PC-3 (cell line): ENCODE results near the gene AK8. TPM values are rescaled to one million over a fixed set of nuclear protein-coding genes. Genes with fewer than 3 reads are reported as not detected.
A peak's percentile ranks its signal among the peaks of the same experiment; 100 is the strongest.

ENCODE experiments used
- ATAC-seq: fragments of 200-7000 bp; cut with Tn5 transposase; 2 replicates; pipeline ENCODE4 v1.9.1; 2020; ENCODE audit warnings: mild to moderate bottlenecking, moderate library complexity
- BruUV-seq: library from RNA; stranded (reverse); fragments of 400-500 nt; replicated peaks from 2 replicates; lab custom pipeline; 2021; lab: Mats Ljungman, UMichigan
- CTCF ChIA-PET: fragments of 300-600 bp; sonication (Branson Sonifier 250); formaldehyde crosslinking; loops from one replicate; lab custom pipeline; 2022; ENCODE audit warnings: antibody characterized with exemption; lab: Charles Lee
- POLR2A ChIA-PET: fragments of 300-600 bp; sonication (Branson Sonifier 250); formaldehyde crosslinking; loops from one replicate; lab custom pipeline; 2022; ENCODE audit warnings: antibody characterized with exemption; ENCODE audit not compliant: unreplicated experiment; lab: Charles Lee
- DNase-seq: peaks from one replicate; pipeline ENCODE4 v3.0.0-alpha.2; 2015
- H2AFZ ChIP-seq: fragments of 300-600 bp; sonication (generic); 2 replicates; pipeline ENCODE4 v1.6.0; 2016; ENCODE audit warnings: antibody characterized with exemption, low read length
- H3F3A ChIP-seq: fragments of 300-600 bp; sonication (generic); one replicate; pipeline ENCODE4 v1.6.0; 2017; ENCODE audit warnings: antibody characterized with exemption, low read length, control low read depth, mild to moderate bottlenecking; ENCODE audit not compliant: unreplicated experiment
- H3K27ac ChIP-seq: fragments of 300-600 bp; sonication (generic); 2 replicates; pipeline ENCODE4 v1.5.1; 2016; ENCODE audit warnings: mild to moderate bottlenecking, low read length
- H3K27me3 ChIP-seq: fragments of 300-600 bp; sonication (generic); 2 replicates; pipeline ENCODE4 v1.6.1; 2016; ENCODE audit warnings: low read length, mixed read lengths
- H3K36me3 ChIP-seq: fragments of 300-600 bp; sonication (generic); 2 replicates; pipeline ENCODE4 v1.6.1; 2016; ENCODE audit warnings: low read depth, mixed run types, low read length, mixed read lengths
- H3K4me1 ChIP-seq: fragments of 300-600 bp; sonication (generic); 2 replicates; pipeline ENCODE4 v1.5.1; 2016; ENCODE audit warnings: low read length; ENCODE audit not compliant: insufficient read depth
- H3K4me2 ChIP-seq: fragments of 300-600 bp; sonication (generic); 2 replicates; pipeline ENCODE4 v1.6.0; 2016; ENCODE audit warnings: low read length
- H3K4me3 ChIP-seq: fragments of 300-600 bp; sonication (generic); 2 replicates; pipeline ENCODE4 v1.5.1; 2016; ENCODE audit warnings: mild to moderate bottlenecking, low read length, mixed read lengths
- H3K79me2 ChIP-seq: fragments of 300-600 bp; sonication (generic); 2 replicates; pipeline ENCODE4 v1.6.1; 2017; ENCODE audit warnings: low read length, mixed read lengths
- H3K9ac ChIP-seq: fragments of 300-600 bp; sonication (generic); 2 replicates; pipeline ENCODE4 v1.6.0; 2016; ENCODE audit warnings: mild to moderate bottlenecking, low read length
- H3K9me2 ChIP-seq: fragments of 300-600 bp; sonication (generic); replicated peaks from 2 replicates; pipeline ENCODE4 v1.6.1; 2016; ENCODE audit warnings: mixed run types, low read length, mixed read lengths
- H3K9me3 ChIP-seq: fragments of 300-600 bp; sonication (generic); 2 replicates; pipeline ENCODE4 v1.6.1; 2016; ENCODE audit warnings: low read length, mixed read lengths
- H4K20me1 ChIP-seq: fragments of 300-600 bp; sonication (generic); 2 replicates; pipeline ENCODE4 v1.6.1; 2016; ENCODE audit warnings: low read length, mixed read lengths
- EZH2 ChIP-seq: fragments of 300-600 bp; sonication (generic); IDR thresholded peaks from one replicate; pipeline ENCODE4 v1.6.1; 2017; ENCODE audit warnings: antibody characterized with exemption, mild to moderate bottlenecking, low read length; ENCODE audit not compliant: unreplicated experiment
- EZH2phosphoT487 ChIP-seq: fragments of 300-600 bp; sonication (generic); IDR thresholded peaks from 2 replicates; pipeline ENCODE4 v1.6.1; 2018; ENCODE audit warnings: mild to moderate bottlenecking, antibody characterized with exemption, low read length, borderline replicate concordance
- intact Hi-C: fragments of 100-400 bp; cut with micrococcal nuclease; formaldehyde crosslinking; loops from 2 replicates; pipeline ENCODE4 v1.9.0; 2023
- total RNA-seq: library from RNA; depleted of rRNA; stranded (reverse); fragments of >200 nt; gene quantifications from 2 replicates; pipeline ENCODE4 v1.2.3, GENCODE V29; 2014
- TF ChIP-seq, protein P1 (sequence below): fragments of 300-600 bp; sonication (generic); conservative IDR thresholded peaks from 2 replicates; pipeline ENCODE4 v1.5.1; 2017; ENCODE audit warnings: antibody characterized with exemption, low read depth, mild to moderate bottlenecking, low read length

Gene AK8
- total RNA-seq, 1 experiment from 2014 or later: 0.55 TPM

DNA sequence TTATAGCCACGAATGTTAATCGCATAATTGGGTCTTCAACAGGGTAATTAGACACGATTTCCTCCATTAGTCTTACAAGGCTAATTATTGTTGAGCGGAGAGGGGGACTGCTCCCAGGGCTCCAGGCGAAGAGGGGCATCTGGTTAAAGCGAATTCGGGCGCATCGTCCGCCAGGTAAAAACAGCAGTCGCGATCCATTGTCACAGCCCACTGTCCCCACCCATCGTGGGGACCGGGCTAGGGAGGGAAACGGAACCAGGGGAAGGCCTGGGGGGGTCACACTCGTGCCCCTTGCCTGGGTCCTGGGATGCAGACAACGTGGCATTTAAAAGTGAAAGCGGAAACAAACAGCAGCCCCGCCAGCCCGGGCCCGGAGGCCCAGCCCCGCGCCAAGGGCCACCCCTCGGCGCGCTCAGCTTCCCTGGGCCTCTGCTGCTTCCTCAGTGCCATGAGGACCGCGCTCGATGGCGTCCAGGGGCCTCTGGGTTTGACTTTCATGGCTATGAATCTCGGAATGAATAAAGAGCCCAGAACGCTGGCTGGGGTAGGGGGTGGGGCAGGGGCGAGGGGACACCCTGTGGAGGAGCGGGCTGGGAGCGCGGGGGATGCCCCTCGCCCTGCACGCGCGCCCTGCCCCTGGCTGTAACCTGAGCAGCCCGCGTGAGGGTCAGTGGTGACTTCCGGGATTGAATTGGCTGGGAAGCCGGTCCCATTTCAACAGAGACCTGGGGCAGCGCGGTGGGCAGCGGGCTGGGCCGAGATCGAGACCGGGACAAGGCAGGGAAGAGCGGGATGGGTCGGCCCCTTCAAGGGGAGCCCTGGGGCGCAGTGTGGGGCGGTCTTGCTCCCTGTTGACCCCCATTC is 107.9 kb downstream of the AK8 start:
- H3K27ac ChIP-seq: no peak overlapping the region
- no peaks in the 10 kb centered on the region for H4K20me1 ChIP-seq
- H3K4me3 ChIP-seq: peak overlapping the region; percentile 91
- no peaks in the 10 kb centered on the region for H3K79me2 ChIP-seq
- H3K9me2 ChIP-seq: no peaks in the 10 kb centered on the region
- H3K4me2 ChIP-seq: peak overlapping the region; percentile 99
- peak overlapping the region; percentile 70 for H3K9ac ChIP-seq
- ChIA-PET CTCF (no interaction called here), POLR2A (interaction anchor here (0.7 kb wide), 1 partner anchor 1879 kb away, joined by 4 read pairs; no protein-coding TSS in a partner anchor)
- intact Hi-C loops: no loop called here
- no TSS peak for BruUV-seq
- peak overlapping the region; percentile 99 for H2AFZ ChIP-seq
- TF ChIP-seq EZH2phosphoT487 (no peak), EZH2 (no peak)
- TF ChIP-seq, protein P1, sequence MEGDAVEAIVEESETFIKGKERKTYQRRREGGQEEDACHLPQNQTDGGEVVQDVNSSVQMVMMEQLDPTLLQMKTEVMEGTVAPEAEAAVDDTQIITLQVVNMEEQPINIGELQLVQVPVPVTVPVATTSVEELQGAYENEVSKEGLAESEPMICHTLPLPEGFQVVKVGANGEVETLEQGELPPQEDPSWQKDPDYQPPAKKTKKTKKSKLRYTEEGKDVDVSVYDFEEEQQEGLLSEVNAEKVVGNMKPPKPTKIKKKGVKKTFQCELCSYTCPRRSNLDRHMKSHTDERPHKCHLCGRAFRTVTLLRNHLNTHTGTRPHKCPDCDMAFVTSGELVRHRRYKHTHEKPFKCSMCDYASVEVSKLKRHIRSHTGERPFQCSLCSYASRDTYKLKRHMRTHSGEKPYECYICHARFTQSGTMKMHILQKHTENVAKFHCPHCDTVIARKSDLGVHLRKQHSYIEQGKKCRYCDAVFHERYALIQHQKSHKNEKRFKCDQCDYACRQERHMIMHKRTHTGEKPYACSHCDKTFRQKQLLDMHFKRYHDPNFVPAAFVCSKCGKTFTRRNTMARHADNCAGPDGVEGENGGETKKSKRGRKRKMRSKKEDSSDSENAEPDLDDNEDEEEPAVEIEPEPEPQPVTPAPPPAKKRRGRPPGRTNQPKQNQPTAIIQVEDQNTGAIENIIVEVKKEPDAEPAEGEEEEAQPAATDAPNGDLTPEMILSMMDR: no peak
- ATAC-seq (peak; percentile 64), DNase-seq (peak; percentile 18)
- H3K27me3 ChIP-seq: no peaks in the 10 kb centered on the region
- H3K9me3 ChIP-seq: no peaks in the 10 kb centered on the region
- no peaks in the 10 kb centered on the region for H3K4me1 ChIP-seq
- no peaks in the 10 kb centered on the region for H3F3A ChIP-seq
- no peaks in the 10 kb centered on the region for H3K36me3 ChIP-seq

DNA sequence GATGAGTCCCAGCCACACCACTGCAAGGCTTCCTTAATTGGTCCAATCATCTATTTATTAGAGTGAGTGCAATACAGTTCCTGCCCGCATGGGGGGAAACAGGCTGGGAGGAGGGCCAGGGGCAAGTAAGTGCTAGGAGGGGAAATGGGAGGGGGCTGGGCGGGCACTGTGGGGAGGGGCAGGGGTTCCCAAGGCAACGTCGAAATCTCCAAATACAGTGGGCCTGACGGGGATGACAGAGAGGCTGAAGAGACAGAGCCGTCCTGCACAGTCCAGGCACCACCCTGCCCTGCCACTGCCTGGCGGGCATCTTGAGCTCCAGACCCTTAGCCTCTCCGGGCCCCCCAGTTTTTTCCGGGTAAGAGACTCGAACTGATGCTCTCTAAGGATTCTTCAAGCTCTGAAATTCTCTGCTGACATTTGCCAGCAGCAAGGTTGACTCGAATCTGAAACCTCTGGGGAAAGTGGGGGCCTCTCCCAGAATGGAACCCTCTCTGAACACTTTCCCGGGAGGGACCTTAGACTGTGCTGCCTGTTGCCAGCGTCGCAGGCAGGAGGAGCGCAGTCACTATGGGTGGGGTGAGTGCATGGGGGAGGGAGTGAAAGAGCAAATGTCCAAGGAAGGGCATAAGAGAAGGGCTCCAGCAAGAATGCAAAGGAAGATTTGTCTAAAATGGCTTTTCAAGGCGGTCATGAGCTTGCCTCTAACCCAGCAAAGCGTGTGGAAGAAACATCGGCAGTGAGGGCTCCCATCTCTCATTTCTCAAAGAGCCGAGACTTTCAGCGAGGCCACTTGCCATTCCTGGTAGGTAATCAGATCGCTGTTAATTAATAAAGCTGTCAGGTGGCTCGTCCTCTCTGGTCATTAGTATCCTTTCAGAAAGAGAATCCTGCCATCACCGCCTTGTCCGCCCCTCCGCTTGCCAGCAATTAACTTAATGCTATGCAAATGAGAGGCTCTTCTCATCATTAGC is 108.9 kb downstream of the AK8 start:
- no peaks in the 10 kb centered on the region for H3K36me3 ChIP-seq
- ChIA-PET CTCF (interaction anchor here (0.5 to 1.0 kb wide), 2 partner anchors 414 to 461 kb away, joined by 3 to 5 read pairs; partner anchors contain the start of gene SETX), POLR2A (interaction anchor here (0.7 kb wide), 1 partner anchor 1880 kb away, joined by 4 read pairs; no protein-coding TSS in a partner anchor)
- ATAC-seq (peak; percentile 76), DNase-seq (peak; percentile 41)
- intact Hi-C loops: no loop called here
- H4K20me1 ChIP-seq: no peaks in the 10 kb centered on the region
- H3K79me2 ChIP-seq: no peaks in the 10 kb centered on the region
- H3K4me1 ChIP-seq: no peaks in the 10 kb centered on the region
- TSS peak; percentile 84 for BruUV-seq
- H3K9me2 ChIP-seq: no peaks in the 10 kb centered on the region
- H3F3A ChIP-seq: no peaks in the 10 kb centered on the region
- no peak for TF ChIP-seq EZH2phosphoT487
- TF ChIP-seq EZH2: no peak
- TF ChIP-seq, protein P1: peak; percentile 40; the same call in 1 of the 2 replicates
- peak overlapping the region; percentile 91 for H3K4me3 ChIP-seq
- H3K9me3 ChIP-seq: no peaks in the 10 kb centered on the region
- H3K27ac ChIP-seq: no peak overlapping the region
- peak overlapping the region; percentile 99 for H3K4me2 ChIP-seq
- peak overlapping the region; percentile 99 for H2AFZ ChIP-seq
- H3K27me3 ChIP-seq: no peaks in the 10 kb centered on the region
- H3K9ac ChIP-seq: peak overlapping the region; percentile 70
